ENCODE data around the gene KRTAP3-1.

DNA sequence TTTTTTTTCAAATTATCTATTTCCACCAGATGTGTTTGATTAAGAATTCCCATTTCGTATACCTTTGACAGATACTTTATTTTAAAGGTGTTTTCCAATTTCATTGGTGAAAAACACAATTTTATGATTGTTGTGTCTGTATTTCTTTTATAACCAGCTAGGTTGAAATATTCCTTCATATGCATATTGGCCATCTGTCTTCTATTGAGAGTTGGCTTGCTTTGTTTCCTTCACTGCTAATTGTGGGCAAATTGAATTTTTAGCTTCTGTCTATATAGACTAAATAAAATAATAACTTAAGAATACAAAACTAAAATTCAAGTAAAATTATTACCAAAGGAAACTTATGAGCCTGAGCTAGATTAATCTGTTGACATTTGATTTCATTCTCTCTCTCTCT is 13.8 kb downstream of the KRTAP3-1 start:
- TF ChIP-seq, protein P1, sequence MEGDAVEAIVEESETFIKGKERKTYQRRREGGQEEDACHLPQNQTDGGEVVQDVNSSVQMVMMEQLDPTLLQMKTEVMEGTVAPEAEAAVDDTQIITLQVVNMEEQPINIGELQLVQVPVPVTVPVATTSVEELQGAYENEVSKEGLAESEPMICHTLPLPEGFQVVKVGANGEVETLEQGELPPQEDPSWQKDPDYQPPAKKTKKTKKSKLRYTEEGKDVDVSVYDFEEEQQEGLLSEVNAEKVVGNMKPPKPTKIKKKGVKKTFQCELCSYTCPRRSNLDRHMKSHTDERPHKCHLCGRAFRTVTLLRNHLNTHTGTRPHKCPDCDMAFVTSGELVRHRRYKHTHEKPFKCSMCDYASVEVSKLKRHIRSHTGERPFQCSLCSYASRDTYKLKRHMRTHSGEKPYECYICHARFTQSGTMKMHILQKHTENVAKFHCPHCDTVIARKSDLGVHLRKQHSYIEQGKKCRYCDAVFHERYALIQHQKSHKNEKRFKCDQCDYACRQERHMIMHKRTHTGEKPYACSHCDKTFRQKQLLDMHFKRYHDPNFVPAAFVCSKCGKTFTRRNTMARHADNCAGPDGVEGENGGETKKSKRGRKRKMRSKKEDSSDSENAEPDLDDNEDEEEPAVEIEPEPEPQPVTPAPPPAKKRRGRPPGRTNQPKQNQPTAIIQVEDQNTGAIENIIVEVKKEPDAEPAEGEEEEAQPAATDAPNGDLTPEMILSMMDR (IDR thresholded peaks at IDR 0.05): no peak
- TF ChIP-seq POLR2A (IDR thresholded peaks at IDR 0.05): no peak
- TF ChIP-seq EP300 (IDR thresholded peaks at IDR 0.05): no peak

Measured in suprapubic skin (tissue), 3 donors.